Anterior cingulate cortex (tissue), 58 donors: ENCODE measurements around the gene PARD3.
A peak's percentile ranks its signal among the peaks of the same experiment; 100 is the strongest.

Source experiments
- DNase-seq, 58 donors: peaks; one replicate each; lab custom pipeline; 2025; lab: John Stamatoyannopoulos, UW

Gene PARD3

GRCh38 chr10:34188221-34188620 is 626.9 kb downstream of the PARD3 start:
- no peak for DNase-seq

DNA sequence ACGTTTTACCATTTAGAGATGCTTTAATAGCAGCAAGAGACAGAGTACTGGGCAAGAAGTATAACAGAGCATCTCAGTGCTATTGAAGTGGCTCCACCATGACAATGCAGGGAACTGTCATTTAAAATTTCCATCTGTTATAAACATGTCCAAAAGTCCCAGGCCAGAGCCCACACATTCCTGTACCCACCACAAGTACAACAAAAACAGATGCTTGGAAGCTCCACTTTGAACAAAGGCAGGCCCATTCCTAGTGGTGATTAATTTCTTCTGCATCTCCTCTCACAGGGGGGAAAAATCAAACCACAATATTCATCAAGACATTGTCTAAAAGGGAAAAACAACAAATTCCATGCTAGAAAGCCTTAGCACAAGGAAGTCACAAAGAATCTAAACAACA is 627.9 kb downstream of the PARD3 start:
- no peak for DNase-seq

GRCh38 chr10:34186745-34187144 is 628.4 kb downstream of the PARD3 start:
- no peak for DNase-seq

GRCh38 chr10:34185998-34186397 is 629.1 kb downstream of the PARD3 start:
- DNase-seq = no peak

DNA sequence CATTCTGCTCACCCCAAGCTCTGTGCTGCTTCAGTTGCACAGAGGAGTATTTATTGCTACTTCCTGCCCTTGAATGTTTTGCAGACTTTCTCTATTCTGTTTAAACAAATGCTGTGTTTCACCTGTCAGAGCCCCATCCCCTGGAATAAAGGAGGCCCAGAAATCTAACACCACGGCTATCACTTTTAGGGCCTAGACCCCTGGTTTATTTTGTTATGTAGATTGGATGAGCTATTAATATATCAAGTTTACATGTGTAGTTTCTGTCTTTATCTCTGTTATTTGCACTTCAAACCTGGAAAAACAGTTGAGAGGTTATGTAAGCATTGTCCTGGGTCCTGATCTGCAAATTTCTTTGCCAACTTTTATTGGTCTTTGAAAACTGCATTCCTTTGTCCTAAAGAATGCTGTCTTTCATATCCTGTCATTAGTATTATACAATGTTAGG is 630.1 kb downstream of the PARD3 start:
- no peak for DNase-seq

GRCh38 chr10:34184397-34184796 is 630.7 kb downstream of the PARD3 start:
- DNase-seq = peak in 8 of 58 donors; percentile 4 to 57 (median 21)

- DNase-seq = no peak
These were observed 631.9 kb downstream of the PARD3 start for GRCh38 chr10:34183016-34183796.

- DNase-seq = no peak
These were observed 633.4 kb downstream of the PARD3 start for GRCh38 chr10:34181553-34182300.

DNA sequence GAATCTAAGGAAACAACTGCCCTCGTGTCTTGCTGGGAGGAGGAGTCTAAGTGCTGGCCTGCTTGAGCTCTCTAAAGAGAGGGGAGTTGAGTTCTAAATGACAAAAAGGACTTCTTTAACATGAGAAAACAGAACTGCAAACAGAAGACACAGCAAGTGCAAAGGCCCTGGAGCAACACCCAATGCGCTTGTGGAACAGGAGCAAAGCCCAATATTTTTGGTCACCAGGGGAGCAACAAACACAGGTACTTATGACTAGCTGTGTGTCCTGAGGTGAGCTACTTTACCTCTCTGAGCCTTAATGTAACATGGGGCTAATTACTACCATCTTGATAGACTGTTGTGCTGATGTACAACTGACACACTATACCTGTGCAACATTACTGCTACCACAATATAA is 634.3 kb downstream of the PARD3 start:
- DNase-seq = no peak

DNA sequence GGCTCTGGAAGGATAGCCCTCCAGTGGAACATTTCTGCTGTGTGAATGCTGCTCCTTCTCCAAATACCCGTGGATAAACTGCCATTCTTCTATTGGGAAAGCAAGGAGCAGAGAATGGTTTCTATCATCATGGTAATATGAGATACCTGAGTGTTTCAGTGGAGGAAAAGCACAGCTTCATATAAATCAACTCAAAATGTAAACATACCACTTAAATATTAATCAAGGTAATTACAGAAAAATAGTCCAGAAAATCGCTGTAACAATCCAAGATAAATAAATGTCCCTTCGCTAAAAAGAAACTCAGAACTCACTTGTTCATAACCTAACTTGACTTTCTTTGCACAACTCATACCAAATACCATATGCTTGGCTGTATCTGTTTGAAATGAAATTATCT is 635.8 kb downstream of the PARD3 start:
- DNase-seq = no peak

- DNase-seq = no peak
These were observed 636.3 kb downstream of the PARD3 start for GRCh38 chr10:34178756-34179155.

DNA sequence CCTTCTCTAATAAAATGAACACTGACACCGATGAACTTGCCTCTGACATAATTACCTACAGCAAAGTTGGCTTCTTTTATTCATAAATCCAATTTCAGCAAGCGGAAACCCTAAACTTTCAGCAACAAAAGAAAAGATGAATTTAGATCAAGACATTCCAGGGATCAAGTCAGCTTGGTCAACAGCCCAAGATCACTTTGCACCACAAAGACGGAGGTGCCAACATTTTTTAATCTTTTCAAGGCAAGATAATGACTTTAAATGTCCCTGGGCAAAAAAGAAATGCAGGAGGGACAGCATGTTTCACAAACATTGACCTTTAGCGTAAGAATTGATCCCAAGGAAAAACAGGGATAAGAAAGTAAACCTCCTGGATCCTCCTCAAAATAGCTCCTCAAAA is 636.9 kb downstream of the PARD3 start:
- no peak for DNase-seq

GRCh38 chr10:34177445-34177844 is 637.7 kb downstream of the PARD3 start:
- no peak for DNase-seq

DNA sequence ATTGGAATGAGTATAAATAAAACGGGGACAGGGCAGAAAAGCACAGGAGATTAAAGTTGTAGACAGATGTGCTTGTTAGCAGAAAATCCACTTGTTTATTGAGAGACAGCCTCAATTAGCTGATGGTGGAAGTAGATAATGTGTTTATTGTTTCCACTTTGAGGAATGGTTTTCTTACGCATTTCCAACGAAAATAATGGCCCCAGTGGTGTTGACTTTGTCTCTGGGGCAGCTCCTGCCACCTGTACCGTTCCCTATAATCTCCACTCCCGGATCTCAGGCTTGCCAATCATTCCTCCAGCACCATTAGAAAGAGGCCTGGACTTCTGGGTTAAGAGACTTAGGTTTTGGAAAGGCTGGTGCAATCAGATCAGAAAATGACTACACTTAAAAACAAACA is 638.7 kb downstream of the PARD3 start:
- DNase-seq = no peak

DNA sequence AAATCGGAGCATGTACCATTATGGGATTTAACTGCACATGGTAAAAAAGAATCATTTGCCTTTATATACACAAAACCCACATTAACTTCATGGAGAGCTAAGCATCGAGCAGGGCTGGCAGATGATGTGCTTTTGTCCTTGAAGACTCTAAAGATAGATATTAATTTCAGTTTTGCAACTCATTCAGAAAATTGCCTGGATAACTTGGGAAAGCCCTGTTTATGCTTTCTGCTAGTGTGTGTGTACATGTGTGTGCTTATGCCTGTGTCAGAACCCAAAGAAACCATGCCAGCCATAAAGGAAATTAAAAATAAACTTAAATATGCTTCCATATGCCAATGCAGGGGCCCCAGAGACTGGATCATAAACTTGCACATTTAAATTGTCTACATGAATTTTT is 640.0 kb downstream of the PARD3 start:
- DNase-seq = no peak

DNA sequence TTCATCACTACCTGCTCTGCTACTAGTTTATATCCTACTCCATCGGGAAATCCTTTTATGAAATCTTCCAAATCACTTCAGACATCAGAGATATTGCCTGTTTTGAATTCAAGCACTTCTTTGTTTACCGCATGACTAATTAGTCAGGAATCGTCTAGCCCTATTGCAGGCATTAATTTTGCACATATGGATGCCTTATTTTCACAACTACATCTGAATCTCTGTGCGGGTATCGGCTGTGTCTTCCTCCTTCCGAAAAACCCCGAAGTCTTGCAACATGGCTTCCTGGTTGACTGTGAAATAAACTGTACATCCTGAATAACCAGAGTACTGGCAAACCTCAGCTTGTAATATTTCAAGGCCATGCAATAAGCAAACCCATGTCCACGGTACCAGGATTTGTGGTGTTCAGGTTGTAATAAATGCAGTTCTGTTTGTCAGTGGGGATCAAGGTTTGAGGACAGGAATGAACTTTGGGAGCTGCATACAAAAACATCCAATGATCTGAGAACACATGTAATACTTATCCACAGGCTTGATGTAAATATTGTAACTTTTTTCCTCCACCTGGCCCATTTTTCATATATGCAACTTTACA is 642.1 kb downstream of the PARD3 start:
- DNase-seq = no peak

GRCh38 chr10:34171957-34172527 is 643.1 kb downstream of the PARD3 start:
- DNase-seq = no peak

GRCh38 chr10:34169677-34170076 is 645.4 kb downstream of the PARD3 start:
- no peak for DNase-seq

GRCh38 chr10:34169131-34169530 is 646.0 kb downstream of the PARD3 start:
- DNase-seq = no peak

- DNase-seq = no peak
These were observed 646.7 kb downstream of the PARD3 start for GRCh38 chr10:34168439-34168838.

- no peak for DNase-seq
These were observed 648.3 kb downstream of the PARD3 start for GRCh38 chr10:34166823-34167222.
